SK-N-SH (cell line): ENCODE results near the gene ZG16B. TPM values are rescaled to one million over a fixed set of nuclear protein-coding genes. Genes with fewer than 3 reads are reported as not detected.

ENCODE experiments used
- CTCF ChIA-PET: fragments of 300-600, 350-600 bp; formaldehyde crosslinking; extraction: SDS; loops from one replicate; lab custom pipeline; 2021; lab: Yijun Ruan, JAX
- POLR2A ChIA-PET: fragments of 350-600 bp; sonication (Branson Sonifier 250); formaldehyde crosslinking; extraction: SDS; loops from one replicate; lab custom pipeline; 2020; ENCODE audit warnings: antibody characterized with exemption, inconsistent platforms; lab: Yijun Ruan, JAX
- DNase-seq: peaks from one replicate; pipeline ENCODE4 v3.0.0; 2012
- H2AFZ ChIP-seq: fragments of 200-600 bp; sonication (generic); 2 replicates; pipeline ENCODE4 v1.8.1; 2016; ENCODE audit warnings: antibody characterized with exemption, mild to moderate bottlenecking, low read depth
- H3F3A ChIP-seq: fragments of 200-600 bp; sonication (generic); replicated peaks from 2 replicates; pipeline ENCODE3; 2016; ENCODE audit warnings: antibody characterized with exemption, mild to moderate bottlenecking; ENCODE audit not compliant: insufficient read depth
- H3K27ac ChIP-seq, 2 experiments: fragments of 200-500 bp in 1 of 2; fragments of 200-600 bp in 1 of 2; sonication (Bioruptor generic) in 1 of 2; sonication (generic), shearing (Covaris generic) in 1 of 2; 2 replicates each; pipeline versions ENCODE4 v1.5.1 to v1.6.1; 2014 to 2016; ENCODE audit warnings: low read depth in 2 of 2, inconsistent platforms in 1 of 2, low read length in 1 of 2, mild to moderate bottlenecking in 1 of 2, mixed read lengths in 1 of 2
- H3K27me3 ChIP-seq: fragments of 200-600 bp; sonication (generic), shearing (Covaris generic); 2 replicates; pipeline ENCODE4 v1.6.1; 2016; ENCODE audit warnings: mixed run types; ENCODE audit not compliant: insufficient read depth
- H3K36me3 ChIP-seq, 2 experiments: fragments of 200-500 bp in 1 of 2; fragments of 200-600 bp in 1 of 2; sonication (Bioruptor generic) in 1 of 2; sonication (generic) in 1 of 2; replicated peaks in 1 of 2; 2 replicates each; pipeline versions ENCODE3 to v1.5.1; 2014 to 2016; ENCODE audit warnings: low read length in 1 of 2, mild to moderate bottlenecking in 1 of 2; ENCODE audit not compliant: insufficient read depth in 2 of 2, control insufficient read depth in 1 of 2
- H3K4me1 ChIP-seq, 2 experiments: fragments of 200-500 bp in 1 of 2; fragments of 200-600 bp in 1 of 2; sonication (Bioruptor generic) in 1 of 2; sonication (generic), shearing (Covaris generic) in 1 of 2; 2 replicates each; pipeline versions ENCODE4 v1.5.1 to v1.6.1; 2014 to 2016; ENCODE audit warnings: low read depth in 1 of 2, low read length in 1 of 2, mixed run types in 1 of 2; ENCODE audit not compliant: insufficient read depth in 2 of 2, control insufficient read depth in 1 of 2
- H3K4me2 ChIP-seq: fragments of 200-600 bp; sonication (generic), shearing (Covaris generic); 2 replicates; pipeline ENCODE4 v1.6.1; 2017; ENCODE audit warnings: mixed run types
- H3K4me3 ChIP-seq, 2 experiments: fragments of 200-500 bp in 1 of 2; fragments of 200-600 bp in 1 of 2; sonication (Bioruptor generic) in 1 of 2; sonication (generic), shearing (Covaris generic) in 1 of 2; 2 replicates each; pipeline versions ENCODE4 v1.5.1 to v1.8.1; 2014 to 2016; ENCODE audit warnings: low read depth in 2 of 2, inconsistent platforms in 1 of 2, low read length in 1 of 2, mild to moderate bottlenecking in 1 of 2, mixed read lengths in 1 of 2, moderate library complexity in 1 of 2
- H3K79me2 ChIP-seq: fragments of 200-600 bp; sonication (generic); 2 replicates; pipeline ENCODE4 v1.8.1; 2017; ENCODE audit warnings: mild to moderate bottlenecking; ENCODE audit not compliant: insufficient read depth
- H3K9ac ChIP-seq: fragments of 200-600 bp; sonication (generic); 2 replicates; pipeline ENCODE4 v1.6.1; 2017; ENCODE audit warnings: mixed run types
- H3K9me2 ChIP-seq: fragments of 200-600 bp; sonication (generic); 2 replicates; pipeline ENCODE4 v1.6.1; 2017; ENCODE audit warnings: mixed run types
- H3K9me3 ChIP-seq: fragments of 200-600 bp; sonication (generic); 2 replicates; pipeline ENCODE4 v1.6.1; 2017; ENCODE audit warnings: mixed run types, mild to moderate bottlenecking, moderate library complexity
- H4K20me1 ChIP-seq: fragments of 200-600 bp; sonication (generic); 2 replicates; pipeline ENCODE4 v1.6.1; 2017; ENCODE audit warnings: mild to moderate bottlenecking, mixed run types; ENCODE audit not compliant: insufficient read depth
- CHD2 ChIP-seq: fragments of 150-350 bp; IDR thresholded peaks from 2 replicates; pipeline ENCODE4 v1.6.1; 2018; ENCODE audit warnings: low read length; ENCODE audit not compliant: partially characterized antibody
- FOXJ3 ChIP-seq: sonication (generic); formaldehyde crosslinking; IDR thresholded peaks from 2 replicates; pipeline ENCODE4 v1.5.1; 2020; ENCODE audit warnings: mild to moderate bottlenecking, missing genetic modification reagents
- JUND ChIP-seq: IDR thresholded peaks from 2 replicates; pipeline ENCODE4 v1.4.0; 2012
- RXRA ChIP-seq: IDR thresholded peaks from 2 replicates; pipeline ENCODE4 v1.4.0; 2012; ENCODE audit warnings: low read depth, mild to moderate bottlenecking, borderline replicate concordance
- YY1 ChIP-seq: IDR thresholded peaks from 2 replicates; pipeline ENCODE4 v1.4.0; 2012; ENCODE audit warnings: low read depth, mild to moderate bottlenecking
- WGBS: methylation state at CpG from one replicate; pipeline ENCODE4 v1.1.6; 2017; ENCODE audit warnings: low lambda C conversion rate; 5-methylcytosine and 5-hydroxymethylcytosine counted together
- polyA plus RNA-seq, 3 experiments: library from polyadenylated mRNA; depleted of rRNA; stranded (reverse); fragments of >200 nt; gene quantifications; 2 replicates each; pipeline ENCODE4 v1.2.3, GENCODE V29; 2012
- TF ChIP-seq, protein P1 (sequence below): IDR thresholded peaks from 2 replicates; pipeline ENCODE4 v1.4.0; 2012; ENCODE audit warnings: low read depth, borderline replicate concordance
- TF ChIP-seq, protein P2 (sequence below): fragments of 200-600 bp; sonication (generic); IDR thresholded peaks from 2 replicates; pipeline ENCODE4 v1.6.1; 2017; ENCODE audit warnings: antibody characterized with exemption, mild to moderate bottlenecking, moderate library complexity
- TF ChIP-seq, protein P3 (sequence below): fragments of 150-350 bp; IDR thresholded peaks from 2 replicates; pipeline ENCODE4 v1.6.1; 2016; ENCODE audit warnings: mild to moderate bottlenecking, low read depth, low read length
- TF ChIP-seq, protein P4 (sequence below): IDR thresholded peaks from 2 replicates; pipeline ENCODE4 v1.6.1; 2012; ENCODE audit warnings: mild to moderate bottlenecking, low read depth, low read length, moderate library complexity
- TF ChIP-seq, protein P5 (sequence below): IDR thresholded peaks from 2 replicates; pipeline ENCODE4; 2012

ZG16B gene
- polyA plus RNA-seq, 1 of the 3 experiments (the other 2 are of a cell fraction), result 0.26 TPM

DNA sequence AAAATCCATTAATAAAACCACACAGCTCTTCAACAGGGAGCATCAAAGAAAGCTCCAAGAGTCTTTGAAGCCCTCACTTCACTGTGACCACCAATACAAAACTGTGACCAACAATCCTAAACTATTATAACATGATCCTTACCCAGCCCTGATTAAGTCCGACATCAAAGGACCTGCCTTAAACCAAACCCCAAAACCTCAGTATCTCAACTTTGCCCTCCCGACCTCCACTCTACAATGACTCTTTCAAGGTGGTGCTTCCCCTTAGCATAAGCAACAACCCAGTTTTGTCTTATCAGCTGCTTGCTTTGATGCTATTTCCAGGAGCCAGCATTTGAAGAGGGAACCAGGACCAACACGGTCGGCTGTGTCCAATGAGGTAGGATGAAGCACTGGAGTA is 36.3 kb downstream of the ZG16B start:
- ChIA-PET CTCF (interaction anchor here (0.7 to 10.9 kb wide), 2 partner anchors 12 to 27 kb away, joined by 3 to 144 read pairs; no protein-coding TSS in a partner anchor), POLR2A (no interaction called here)
- DNase-seq, result no peak
- H3K4me3 ChIP-seq, result no peak overlapping the region
- no peaks in the 10 kb centered on the region for H3K9me3 ChIP-seq
- H3K27ac ChIP-seq, result no peak overlapping the region
- no peaks in the 10 kb centered on the region for H3K9me2 ChIP-seq
- no peak overlapping the region for H3K9ac ChIP-seq
- WGBS, result 84% methylated on average over 3 of the region's 4 CpGs
- H3F3A ChIP-seq, result peaks cover 11% of the 10 kb centered on the region
- no peaks in the 10 kb centered on the region for H4K20me1 ChIP-seq
- TF ChIP-seq, protein P1, sequence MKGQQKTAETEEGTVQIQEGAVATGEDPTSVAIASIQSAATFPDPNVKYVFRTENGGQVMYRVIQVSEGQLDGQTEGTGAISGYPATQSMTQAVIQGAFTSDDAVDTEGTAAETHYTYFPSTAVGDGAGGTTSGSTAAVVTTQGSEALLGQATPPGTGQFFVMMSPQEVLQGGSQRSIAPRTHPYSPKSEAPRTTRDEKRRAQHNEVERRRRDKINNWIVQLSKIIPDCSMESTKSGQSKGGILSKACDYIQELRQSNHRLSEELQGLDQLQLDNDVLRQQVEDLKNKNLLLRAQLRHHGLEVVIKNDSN, result no peak
- TF ChIP-seq, protein P2, sequence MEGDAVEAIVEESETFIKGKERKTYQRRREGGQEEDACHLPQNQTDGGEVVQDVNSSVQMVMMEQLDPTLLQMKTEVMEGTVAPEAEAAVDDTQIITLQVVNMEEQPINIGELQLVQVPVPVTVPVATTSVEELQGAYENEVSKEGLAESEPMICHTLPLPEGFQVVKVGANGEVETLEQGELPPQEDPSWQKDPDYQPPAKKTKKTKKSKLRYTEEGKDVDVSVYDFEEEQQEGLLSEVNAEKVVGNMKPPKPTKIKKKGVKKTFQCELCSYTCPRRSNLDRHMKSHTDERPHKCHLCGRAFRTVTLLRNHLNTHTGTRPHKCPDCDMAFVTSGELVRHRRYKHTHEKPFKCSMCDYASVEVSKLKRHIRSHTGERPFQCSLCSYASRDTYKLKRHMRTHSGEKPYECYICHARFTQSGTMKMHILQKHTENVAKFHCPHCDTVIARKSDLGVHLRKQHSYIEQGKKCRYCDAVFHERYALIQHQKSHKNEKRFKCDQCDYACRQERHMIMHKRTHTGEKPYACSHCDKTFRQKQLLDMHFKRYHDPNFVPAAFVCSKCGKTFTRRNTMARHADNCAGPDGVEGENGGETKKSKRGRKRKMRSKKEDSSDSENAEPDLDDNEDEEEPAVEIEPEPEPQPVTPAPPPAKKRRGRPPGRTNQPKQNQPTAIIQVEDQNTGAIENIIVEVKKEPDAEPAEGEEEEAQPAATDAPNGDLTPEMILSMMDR, result no peak
- TF ChIP-seq CHD2, result no peak
- no peak for TF ChIP-seq JUND
- TF ChIP-seq, protein P3, sequence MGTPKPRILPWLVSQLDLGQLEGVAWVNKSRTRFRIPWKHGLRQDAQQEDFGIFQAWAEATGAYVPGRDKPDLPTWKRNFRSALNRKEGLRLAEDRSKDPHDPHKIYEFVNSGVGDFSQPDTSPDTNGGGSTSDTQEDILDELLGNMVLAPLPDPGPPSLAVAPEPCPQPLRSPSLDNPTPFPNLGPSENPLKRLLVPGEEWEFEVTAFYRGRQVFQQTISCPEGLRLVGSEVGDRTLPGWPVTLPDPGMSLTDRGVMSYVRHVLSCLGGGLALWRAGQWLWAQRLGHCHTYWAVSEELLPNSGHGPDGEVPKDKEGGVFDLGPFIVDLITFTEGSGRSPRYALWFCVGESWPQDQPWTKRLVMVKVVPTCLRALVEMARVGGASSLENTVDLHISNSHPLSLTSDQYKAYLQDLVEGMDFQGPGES, result no peak
- no peak for TF ChIP-seq YY1
- no peak for TF ChIP-seq RXRA
- TF ChIP-seq FOXJ3 (CRISPR knock-in tag), result no peak
- TF ChIP-seq, protein P4, sequence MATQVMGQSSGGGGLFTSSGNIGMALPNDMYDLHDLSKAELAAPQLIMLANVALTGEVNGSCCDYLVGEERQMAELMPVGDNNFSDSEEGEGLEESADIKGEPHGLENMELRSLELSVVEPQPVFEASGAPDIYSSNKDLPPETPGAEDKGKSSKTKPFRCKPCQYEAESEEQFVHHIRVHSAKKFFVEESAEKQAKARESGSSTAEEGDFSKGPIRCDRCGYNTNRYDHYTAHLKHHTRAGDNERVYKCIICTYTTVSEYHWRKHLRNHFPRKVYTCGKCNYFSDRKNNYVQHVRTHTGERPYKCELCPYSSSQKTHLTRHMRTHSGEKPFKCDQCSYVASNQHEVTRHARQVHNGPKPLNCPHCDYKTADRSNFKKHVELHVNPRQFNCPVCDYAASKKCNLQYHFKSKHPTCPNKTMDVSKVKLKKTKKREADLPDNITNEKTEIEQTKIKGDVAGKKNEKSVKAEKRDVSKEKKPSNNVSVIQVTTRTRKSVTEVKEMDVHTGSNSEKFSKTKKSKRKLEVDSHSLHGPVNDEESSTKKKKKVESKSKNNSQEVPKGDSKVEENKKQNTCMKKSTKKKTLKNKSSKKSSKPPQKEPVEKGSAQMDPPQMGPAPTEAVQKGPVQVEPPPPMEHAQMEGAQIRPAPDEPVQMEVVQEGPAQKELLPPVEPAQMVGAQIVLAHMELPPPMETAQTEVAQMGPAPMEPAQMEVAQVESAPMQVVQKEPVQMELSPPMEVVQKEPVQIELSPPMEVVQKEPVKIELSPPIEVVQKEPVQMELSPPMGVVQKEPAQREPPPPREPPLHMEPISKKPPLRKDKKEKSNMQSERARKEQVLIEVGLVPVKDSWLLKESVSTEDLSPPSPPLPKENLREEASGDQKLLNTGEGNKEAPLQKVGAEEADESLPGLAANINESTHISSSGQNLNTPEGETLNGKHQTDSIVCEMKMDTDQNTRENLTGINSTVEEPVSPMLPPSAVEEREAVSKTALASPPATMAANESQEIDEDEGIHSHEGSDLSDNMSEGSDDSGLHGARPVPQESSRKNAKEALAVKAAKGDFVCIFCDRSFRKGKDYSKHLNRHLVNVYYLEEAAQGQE, result no peak
- TF ChIP-seq, protein P5, sequence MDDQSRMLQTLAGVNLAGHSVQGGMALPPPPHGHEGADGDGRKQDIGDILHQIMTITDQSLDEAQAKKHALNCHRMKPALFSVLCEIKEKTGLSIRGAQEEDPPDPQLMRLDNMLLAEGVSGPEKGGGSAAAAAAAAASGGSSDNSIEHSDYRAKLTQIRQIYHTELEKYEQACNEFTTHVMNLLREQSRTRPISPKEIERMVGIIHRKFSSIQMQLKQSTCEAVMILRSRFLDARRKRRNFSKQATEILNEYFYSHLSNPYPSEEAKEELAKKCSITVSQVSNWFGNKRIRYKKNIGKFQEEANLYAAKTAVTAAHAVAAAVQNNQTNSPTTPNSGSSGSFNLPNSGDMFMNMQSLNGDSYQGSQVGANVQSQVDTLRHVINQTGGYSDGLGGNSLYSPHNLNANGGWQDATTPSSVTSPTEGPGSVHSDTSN, result no peak
- no peak overlapping the region for H3K4me2 ChIP-seq
- no peaks in the 10 kb centered on the region for H3K79me2 ChIP-seq
- H3K36me3 ChIP-seq, result no peaks in the 10 kb centered on the region
- H3K27me3 ChIP-seq, result no peaks in the 10 kb centered on the region
- peaks cover 4 to 5% of the 10 kb centered on the region in 2 experiments; a peak in 3 of 4 replicates for H3K4me1 ChIP-seq
- H2AFZ ChIP-seq, result no peak overlapping the region
